Measurements from ENCODE around the gene HACD2. TPM values are rescaled to one million over a fixed set of nuclear protein-coding genes. Genes with fewer than 3 reads are reported as not detected.

Gene HACD2
- total RNA-seq, 2 donors from 2014 or later, result 22.7 to 28.6 TPM

DNA sequence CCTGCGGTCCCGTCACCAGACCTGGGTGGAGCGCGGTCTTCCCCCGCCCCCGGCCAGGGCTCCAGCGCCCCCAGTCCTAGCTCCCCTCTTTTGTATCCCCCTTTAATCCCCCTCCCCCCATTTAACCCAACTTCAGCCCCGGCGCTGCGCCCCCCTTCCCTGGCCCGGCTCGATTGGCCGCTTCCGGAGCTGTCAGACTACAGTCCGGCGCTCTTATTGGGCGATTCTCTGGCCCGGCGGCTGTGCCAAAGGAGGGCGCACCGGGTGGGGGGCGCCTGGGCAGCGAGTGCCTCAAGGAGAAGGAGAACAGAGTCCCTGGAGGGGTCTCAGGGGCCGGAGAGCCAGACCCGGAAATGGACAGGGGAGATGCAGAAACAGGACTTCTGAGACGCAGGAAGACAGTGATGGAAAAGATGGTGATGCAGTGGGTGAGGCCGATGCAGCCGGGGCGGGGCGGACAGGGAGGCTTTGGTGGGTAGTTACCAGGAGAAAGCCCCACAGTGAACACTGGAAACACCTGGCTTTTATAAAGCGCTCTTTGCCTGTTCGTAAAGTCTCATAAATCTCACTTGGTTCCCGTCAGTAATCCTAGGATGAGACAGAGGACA lies 134.8 kb downstream of the HACD2 start:
- peaks cover 0 to 25% of the 10 kb centered on the region in 2 donors for H3K4me1 ChIP-seq
- no peaks in the 10 kb centered on the region for H3K36me3 ChIP-seq
- no peak for TF ChIP-seq CTCF (IDR thresholded peaks at IDR 0.05)
- H3K27me3 ChIP-seq, result no peaks in the 10 kb centered on the region
- H3K27ac ChIP-seq, result peak overlapping the region; percentile 93 to 97
- H3K9me3 ChIP-seq, result no peaks in the 10 kb centered on the region
- peak overlapping the region; percentile 46 to 75 for H3K4me3 ChIP-seq
- no peak for DNase-seq (ENCODE audit: low spot score)

- peaks cover 0 to 25% of the 10 kb centered on the region in 2 donors for H3K4me1 ChIP-seq
- no peaks in the 10 kb centered on the region for H3K27me3 ChIP-seq
- no peaks in the 10 kb centered on the region for H3K36me3 ChIP-seq
- DNase-seq (ENCODE audit: low spot score), result no peak
- H3K4me3 ChIP-seq, result peak overlapping the region; percentile 46 to 75
- H3K27ac ChIP-seq, result peak overlapping the region; percentile 93 to 97
- no peak for TF ChIP-seq CTCF (IDR thresholded peaks at IDR 0.05)
- H3K9me3 ChIP-seq, result no peaks in the 10 kb centered on the region
Observed at GRCh38 chr3:123449102-123449996, 135.5 kb downstream of the HACD2 start.

- Histone ChIP-seq H3K27ac (peak within 1 kb of the TSS; percentile 93 to 97), H3K9me3 (no peaks in the 10 kb centered on the region), H3K4me3 (peak within 1 kb of the TSS; percentile 46 to 75), H3K36me3 (no peaks in the 10 kb centered on the region), H3K27me3 (no peaks in the 10 kb centered on the region), H3K4me1 (peaks cover 0 to 25% of the 10 kb centered on the region in 2 donors)
- TF ChIP-seq CTCF (IDR thresholded peaks at IDR 0.05), result no peak
- DNase-seq (ENCODE audit: low spot score), result no peak
Observed at GRCh38 chr3:123448536-123449101, 136.2 kb downstream of the HACD2 start, which contains the start of gene ADCY5. ADCY5 (minus strand) TSS chr3:123449090; CDS start chr3:123448545, 545 bp downstream.

DNA sequence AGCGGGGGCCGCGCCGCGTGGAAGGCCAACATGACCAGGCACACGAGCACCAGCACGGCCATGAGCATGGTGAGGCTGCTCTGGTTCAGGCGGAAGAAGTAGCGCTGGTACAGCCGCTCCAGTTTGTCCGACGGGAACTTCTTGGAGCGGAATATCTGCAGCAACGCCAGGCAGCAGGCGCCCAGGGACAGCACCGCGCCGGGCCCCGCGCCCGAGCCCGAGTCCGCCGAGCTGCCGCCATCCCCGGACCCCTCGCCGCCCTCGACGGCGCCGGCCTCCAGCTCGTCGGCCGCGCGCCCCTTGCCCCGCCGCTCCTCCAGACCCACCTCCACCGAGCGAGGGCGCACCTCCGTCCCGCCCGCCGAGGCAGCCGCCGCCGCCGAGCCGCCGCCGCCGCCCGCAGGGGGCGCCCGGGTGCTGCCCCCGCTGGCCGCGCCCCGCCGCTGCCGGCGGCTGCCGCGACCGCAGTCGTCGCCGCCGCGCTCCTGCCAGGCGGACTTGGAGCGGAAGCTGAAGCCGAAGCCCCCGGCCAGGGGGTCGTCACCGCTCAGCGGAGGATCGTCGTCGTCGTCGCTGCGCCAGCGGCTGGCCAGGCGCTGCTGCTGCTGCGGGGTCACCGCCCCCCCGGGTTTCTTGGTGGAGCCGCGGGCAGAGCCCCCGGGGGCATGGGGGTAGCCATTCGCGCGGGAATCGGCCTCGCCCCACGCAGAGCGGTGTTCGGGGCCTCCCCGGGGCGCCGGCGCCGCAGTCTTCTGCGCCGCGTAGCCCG lies 136.9 kb downstream of the HACD2 start:
- no peak for DNase-seq (ENCODE audit: low spot score)
- H3K27ac ChIP-seq, result peak overlapping the region; percentile 93 to 97
- H3K27me3 ChIP-seq, result no peaks in the 10 kb centered on the region
- no peaks in the 10 kb centered on the region for H3K36me3 ChIP-seq
- TF ChIP-seq CTCF (IDR thresholded peaks at IDR 0.05), result peak; percentile 28 to 31
- peaks cover 0 to 32% of the 10 kb centered on the region in 2 donors for H3K4me1 ChIP-seq
- peak overlapping the region; percentile 46 to 75 for H3K4me3 ChIP-seq
- H3K9me3 ChIP-seq, result no peaks in the 10 kb centered on the region

GRCh38 chr3:123447416-123447748 lies 137.5 kb downstream of the HACD2 start:
- H3K27ac ChIP-seq, result peak overlapping the region; percentile 86 to 97
- no peak for DNase-seq (ENCODE audit: low spot score)

More at GRCh38 chr3:123447416-123447748, 137.5 kb downstream of the HACD2 start:
- H3K27me3 ChIP-seq, result no peaks in the 10 kb centered on the region
- H3K9me3 ChIP-seq, result no peaks in the 10 kb centered on the region
- TF ChIP-seq CTCF (IDR thresholded peaks at IDR 0.05), result no peak
- peak overlapping the region; percentile 46 to 75 for H3K4me3 ChIP-seq
- H3K36me3 ChIP-seq, result no peaks in the 10 kb centered on the region
- H3K4me1 ChIP-seq, result peaks cover 0 to 38% of the 10 kb centered on the region in 2 donors
